ENCODE results near the gene RBM6.

The RBM6 gene

DNA sequence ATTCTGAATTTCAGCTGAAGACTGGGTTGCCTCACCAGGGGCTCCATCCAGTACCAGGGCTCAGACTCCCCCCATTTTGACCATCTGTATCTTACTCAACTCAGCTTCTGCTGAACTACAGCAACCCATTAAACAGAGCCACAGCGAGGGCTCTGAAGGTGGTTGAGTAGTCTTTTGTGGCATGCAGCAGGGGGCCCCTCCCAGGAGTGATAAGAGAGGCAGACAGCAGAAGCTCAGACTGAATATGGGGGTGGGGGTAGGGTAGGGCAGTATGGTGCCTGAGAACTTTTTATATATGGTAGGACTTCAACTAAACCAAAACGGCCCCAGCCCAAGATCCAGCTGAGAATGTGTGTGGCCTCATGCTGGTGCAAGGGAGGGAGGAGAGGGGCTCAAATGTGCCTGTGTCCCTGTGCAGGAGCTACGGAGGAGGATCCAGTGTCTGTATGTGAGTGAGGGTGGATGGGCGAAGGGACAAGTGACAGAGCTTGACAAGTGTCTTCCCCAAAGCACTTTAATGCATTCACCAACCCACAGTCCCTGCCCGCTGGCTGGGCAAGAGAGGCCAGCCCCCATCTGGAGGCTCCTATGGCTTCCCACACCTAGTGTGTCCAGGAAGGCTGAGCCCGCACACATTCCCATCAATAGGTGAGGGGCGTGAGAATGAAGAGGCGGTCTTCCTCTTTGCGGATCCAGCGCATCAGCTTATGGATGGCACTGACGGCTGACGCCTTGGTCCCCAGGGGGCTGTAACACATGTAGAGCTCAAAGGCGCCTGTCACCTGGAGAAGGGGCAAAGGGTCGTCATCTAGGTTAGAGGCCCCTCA, 31.4 kb upstream of the RBM6 start:
- in situ Hi-C loops (cut with HindIII; ENCODE audit: low sequenced_read_pairs) = no loop called here
- H3K4me3 ChIP-seq (ENCODE audit: low read depth, low read length) = no peak overlapping the region
- TF ChIP-seq, protein P1, sequence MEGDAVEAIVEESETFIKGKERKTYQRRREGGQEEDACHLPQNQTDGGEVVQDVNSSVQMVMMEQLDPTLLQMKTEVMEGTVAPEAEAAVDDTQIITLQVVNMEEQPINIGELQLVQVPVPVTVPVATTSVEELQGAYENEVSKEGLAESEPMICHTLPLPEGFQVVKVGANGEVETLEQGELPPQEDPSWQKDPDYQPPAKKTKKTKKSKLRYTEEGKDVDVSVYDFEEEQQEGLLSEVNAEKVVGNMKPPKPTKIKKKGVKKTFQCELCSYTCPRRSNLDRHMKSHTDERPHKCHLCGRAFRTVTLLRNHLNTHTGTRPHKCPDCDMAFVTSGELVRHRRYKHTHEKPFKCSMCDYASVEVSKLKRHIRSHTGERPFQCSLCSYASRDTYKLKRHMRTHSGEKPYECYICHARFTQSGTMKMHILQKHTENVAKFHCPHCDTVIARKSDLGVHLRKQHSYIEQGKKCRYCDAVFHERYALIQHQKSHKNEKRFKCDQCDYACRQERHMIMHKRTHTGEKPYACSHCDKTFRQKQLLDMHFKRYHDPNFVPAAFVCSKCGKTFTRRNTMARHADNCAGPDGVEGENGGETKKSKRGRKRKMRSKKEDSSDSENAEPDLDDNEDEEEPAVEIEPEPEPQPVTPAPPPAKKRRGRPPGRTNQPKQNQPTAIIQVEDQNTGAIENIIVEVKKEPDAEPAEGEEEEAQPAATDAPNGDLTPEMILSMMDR (IDR thresholded peaks at IDR 0.05; ENCODE audit: low read depth, low read length, missing control alignments) = no peak
- DNase-seq (ENCODE audit: low read depth) = no peak

DNA sequence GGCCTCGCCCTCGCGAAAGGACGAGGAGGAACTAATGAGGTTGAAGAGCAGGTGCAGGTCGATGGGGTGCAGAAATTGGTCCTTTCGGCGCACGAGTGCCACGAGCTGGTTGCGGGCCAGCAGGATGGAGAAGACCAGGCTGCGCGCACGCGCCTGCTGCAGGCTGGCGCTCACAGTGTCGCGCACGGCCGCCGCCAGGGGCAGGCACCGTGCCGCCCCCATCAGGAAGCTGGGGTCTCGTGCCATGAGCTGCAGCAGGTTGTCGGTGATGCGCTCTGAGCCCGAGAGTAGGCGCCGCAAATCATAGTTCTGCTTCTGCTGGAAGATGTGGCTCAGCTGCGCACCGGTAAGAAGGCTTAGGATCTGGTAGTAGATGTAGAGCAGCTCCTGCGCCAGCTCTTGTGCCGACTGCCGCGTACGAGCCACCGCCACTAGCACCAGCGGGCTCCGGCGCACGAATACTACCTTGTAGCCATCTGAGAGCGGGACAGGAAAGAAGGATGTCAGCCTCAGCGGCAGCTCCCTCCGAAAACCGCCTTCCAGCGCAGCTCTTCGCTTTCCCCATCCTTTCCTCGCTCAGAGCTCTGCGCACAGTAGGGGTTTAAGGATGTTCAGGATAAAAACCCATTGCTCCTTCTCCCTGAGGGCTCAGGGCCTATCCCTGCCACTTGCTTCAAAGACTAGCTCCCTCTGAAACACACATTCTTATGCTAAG, 29.4 kb upstream of the RBM6 start:
- in situ Hi-C loops (cut with HindIII; ENCODE audit: low sequenced_read_pairs) = no loop called here
- TF ChIP-seq, protein P1 (IDR thresholded peaks at IDR 0.05; ENCODE audit: low read depth, low read length, missing control alignments) = no peak
- no peak overlapping the region for H3K4me3 ChIP-seq (ENCODE audit: low read depth, low read length)
- DNase-seq (ENCODE audit: low read depth) = no peak

DNA sequence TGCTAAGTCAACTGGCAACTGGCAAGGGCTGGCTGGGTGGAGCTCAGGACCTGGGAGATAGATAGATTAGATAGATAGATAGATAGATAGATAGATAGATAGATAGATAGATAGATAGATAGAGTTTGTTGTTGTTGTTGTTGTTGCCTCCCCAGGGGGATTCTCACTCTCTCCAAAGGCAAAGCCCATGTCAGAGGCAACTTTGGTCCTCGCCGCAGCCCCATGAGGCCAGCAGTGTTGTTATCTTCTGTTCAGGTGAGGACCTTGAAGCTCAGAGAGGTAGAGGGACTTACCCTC, 28.9 kb upstream of the RBM6 start:
- in situ Hi-C loops (cut with HindIII; ENCODE audit: low sequenced_read_pairs) = no loop called here
- no peak for DNase-seq (ENCODE audit: low read depth)
- H3K4me3 ChIP-seq (ENCODE audit: low read depth, low read length) = no peak overlapping the region
- TF ChIP-seq, protein P1 (IDR thresholded peaks at IDR 0.05; ENCODE audit: low read depth, low read length, missing control alignments) = no peak

DNA sequence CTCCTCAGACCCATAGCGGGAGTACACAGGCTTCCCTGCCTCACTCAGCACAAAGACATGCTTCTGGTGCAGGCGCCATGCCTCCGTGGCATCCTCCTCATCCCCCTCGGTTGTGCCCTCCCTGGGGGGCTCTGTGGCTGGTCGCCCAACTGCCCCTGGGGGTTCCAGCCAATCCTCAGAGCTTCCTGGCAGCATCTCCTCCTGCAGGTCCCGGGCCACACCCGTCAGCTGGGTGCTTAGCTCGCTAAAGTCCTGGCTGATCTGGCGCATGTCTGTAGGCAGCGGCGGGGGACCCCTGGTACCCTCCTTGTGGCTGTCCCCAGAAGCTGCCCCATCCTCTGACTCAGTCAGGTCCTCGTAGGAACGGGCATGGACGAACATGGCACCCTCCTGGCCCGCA, 28.3 kb upstream of the RBM6 start:
- TF ChIP-seq, protein P1 (IDR thresholded peaks at IDR 0.05; ENCODE audit: low read depth, low read length, missing control alignments) = no peak
- no peak overlapping the region for H3K4me3 ChIP-seq (ENCODE audit: low read depth, low read length)
- in situ Hi-C loops (cut with HindIII; ENCODE audit: low sequenced_read_pairs) = no loop called here
- no peak for DNase-seq (ENCODE audit: low read depth)

DNA sequence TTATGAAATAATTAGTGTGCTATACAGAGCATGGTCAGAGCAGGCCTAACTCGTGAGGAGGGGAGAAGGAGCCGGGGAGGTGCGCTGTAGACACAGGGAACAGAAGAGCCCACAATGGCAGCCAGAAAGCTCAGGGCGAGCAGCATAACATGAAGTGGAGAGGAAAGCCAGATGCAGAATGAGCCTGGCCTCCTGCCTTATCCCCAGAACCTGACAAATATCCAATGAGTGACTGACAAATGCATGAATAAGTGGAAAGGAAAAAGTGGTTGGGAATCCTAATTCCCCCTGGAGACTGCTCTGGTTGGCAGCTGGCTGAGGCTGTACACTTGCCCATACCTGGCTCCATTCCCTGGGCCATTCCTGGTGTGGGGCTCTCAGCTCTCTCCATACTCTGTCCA, 27.1 kb upstream of the RBM6 start:
- in situ Hi-C loops (cut with HindIII; ENCODE audit: low sequenced_read_pairs) = no loop called here
- no peak for DNase-seq (ENCODE audit: low read depth)
- H3K4me3 ChIP-seq (ENCODE audit: low read depth, low read length) = no peak overlapping the region
- TF ChIP-seq, protein P1 (IDR thresholded peaks at IDR 0.05; ENCODE audit: low read depth, low read length, missing control alignments) = no peak

DNA sequence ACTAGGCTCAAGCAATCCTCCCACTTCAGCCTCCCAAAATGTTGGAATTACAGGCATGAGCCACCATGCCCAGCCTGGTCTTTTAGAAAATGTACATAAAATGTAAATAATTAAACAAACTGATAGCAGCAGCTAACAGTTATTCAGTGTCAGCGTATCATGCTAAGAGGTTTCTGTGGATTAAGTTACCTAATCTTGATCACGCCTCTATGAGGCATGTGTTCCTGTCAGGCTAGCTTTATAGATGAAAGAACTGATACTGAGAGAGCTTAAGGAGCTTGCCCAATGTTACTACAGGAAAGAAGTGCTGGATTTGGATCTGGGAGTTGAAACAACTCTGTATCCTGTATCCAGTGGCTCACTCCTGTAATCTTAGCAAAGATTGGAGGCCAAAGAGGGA, 25.0 kb upstream of the RBM6 start:
- H3K4me3 ChIP-seq (ENCODE audit: low read depth, low read length) = no peak overlapping the region
- TF ChIP-seq, protein P1 (IDR thresholded peaks at IDR 0.05; ENCODE audit: low read depth, low read length, missing control alignments) = no peak
- no peak for DNase-seq (ENCODE audit: low read depth)
- in situ Hi-C loops (cut with HindIII; ENCODE audit: low sequenced_read_pairs) = no loop called here

All from astrocyte of the cerebellum (primary cell).